ENCODE results near the gene BIRC2. TPM values are rescaled to one million over a fixed set of nuclear protein-coding genes. Genes with fewer than 3 reads are reported as not detected.

BIRC2 gene
- total RNA-seq, 1 experiment from 2014 or later, result 32.6 TPM

DNA sequence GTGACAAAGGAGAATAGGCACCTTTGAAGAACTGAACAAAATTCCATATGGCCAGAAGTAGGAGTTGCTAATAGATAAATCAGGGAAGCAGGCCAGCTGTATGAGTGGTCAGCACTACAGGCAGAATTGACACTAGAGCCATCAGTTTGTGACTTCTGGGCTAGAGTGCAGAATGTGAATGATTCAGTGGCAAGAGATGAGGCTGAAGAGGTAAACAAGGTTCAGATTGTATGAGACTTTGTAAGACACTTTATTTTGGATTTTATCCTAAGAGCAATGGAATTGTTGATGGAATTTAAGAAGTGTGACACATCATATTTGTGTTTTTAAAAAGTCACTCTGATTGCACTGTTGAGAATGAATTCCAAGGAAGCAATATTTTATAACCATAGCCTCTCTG is 16.8 kb upstream of the BIRC2 start:
- Histone ChIP-seq H3K36me3 (ENCODE audit: control insufficient read depth in 1 of 2, insufficient read depth in 2 of 2, low read length in 2 of 2) (no peaks in the 10 kb centered on the region), H3K4me1 (ENCODE audit: control insufficient read depth in 1 of 2, insufficient read depth in 2 of 2, low read length in 2 of 2) (no peaks in the 10 kb centered on the region), H3K27ac (ENCODE audit: low read depth, low read length) (no peak overlapping the region), H3K27me3 (ENCODE audit: insufficient read depth, low read length) (no peaks in the 10 kb centered on the region), H3K9me2 (ENCODE audit: insufficient read depth) (no peaks in the 10 kb centered on the region), H3K9ac (ENCODE audit: low read length) (no peak overlapping the region), H3K4me2 (ENCODE audit: low read length) (no peak overlapping the region), H3K9me3 (ENCODE audit: control insufficient read depth in 1 of 2, insufficient read depth in 1 of 2, low read depth in 1 of 2, low read length in 2 of 2) (no peaks in the 10 kb centered on the region), H3K4me3 (replicated peaks in 1 of 2; ENCODE audit: low read depth in 1 of 2, low read length in 2 of 2) (no peak overlapping the region), H3K79me2 (ENCODE audit: insufficient read depth, low read length) (no peaks in the 10 kb centered on the region), H2AFZ (ENCODE audit: low read depth, low read length, poor library complexity, severe bottlenecking) (no peak overlapping the region), H4K20me1 (ENCODE audit: insufficient read depth) (no peaks in the 10 kb centered on the region)
- TF ChIP-seq CBX3 (IDR thresholded peaks at IDR 0.05; ENCODE audit: low read depth), result no peak
- no peak for TF ChIP-seq POLR2A (IDR thresholded peaks at IDR 0.05; ENCODE audit: borderline replicate concordance, extremely low read depth, insufficient read depth, insufficient read length)
- no peak for TF ChIP-seq EZH2 (IDR thresholded peaks at IDR 0.05)
- TF ChIP-seq SRF (IDR thresholded peaks at IDR 0.05; ENCODE audit: low read depth), result no peak
- no peak for TF ChIP-seq EGR1 (IDR thresholded peaks at IDR 0.05; ENCODE audit: low read depth)
- no peak for TF ChIP-seq TCF7L2 (IDR thresholded peaks at IDR 0.05; ENCODE audit: borderline replicate concordance, extremely low read depth, insufficient read depth, insufficient read length)
- TF ChIP-seq ELF1 (IDR thresholded peaks at IDR 0.05; ENCODE audit: borderline replicate concordance, low read depth), result no peak
- TF ChIP-seq, protein P1, sequence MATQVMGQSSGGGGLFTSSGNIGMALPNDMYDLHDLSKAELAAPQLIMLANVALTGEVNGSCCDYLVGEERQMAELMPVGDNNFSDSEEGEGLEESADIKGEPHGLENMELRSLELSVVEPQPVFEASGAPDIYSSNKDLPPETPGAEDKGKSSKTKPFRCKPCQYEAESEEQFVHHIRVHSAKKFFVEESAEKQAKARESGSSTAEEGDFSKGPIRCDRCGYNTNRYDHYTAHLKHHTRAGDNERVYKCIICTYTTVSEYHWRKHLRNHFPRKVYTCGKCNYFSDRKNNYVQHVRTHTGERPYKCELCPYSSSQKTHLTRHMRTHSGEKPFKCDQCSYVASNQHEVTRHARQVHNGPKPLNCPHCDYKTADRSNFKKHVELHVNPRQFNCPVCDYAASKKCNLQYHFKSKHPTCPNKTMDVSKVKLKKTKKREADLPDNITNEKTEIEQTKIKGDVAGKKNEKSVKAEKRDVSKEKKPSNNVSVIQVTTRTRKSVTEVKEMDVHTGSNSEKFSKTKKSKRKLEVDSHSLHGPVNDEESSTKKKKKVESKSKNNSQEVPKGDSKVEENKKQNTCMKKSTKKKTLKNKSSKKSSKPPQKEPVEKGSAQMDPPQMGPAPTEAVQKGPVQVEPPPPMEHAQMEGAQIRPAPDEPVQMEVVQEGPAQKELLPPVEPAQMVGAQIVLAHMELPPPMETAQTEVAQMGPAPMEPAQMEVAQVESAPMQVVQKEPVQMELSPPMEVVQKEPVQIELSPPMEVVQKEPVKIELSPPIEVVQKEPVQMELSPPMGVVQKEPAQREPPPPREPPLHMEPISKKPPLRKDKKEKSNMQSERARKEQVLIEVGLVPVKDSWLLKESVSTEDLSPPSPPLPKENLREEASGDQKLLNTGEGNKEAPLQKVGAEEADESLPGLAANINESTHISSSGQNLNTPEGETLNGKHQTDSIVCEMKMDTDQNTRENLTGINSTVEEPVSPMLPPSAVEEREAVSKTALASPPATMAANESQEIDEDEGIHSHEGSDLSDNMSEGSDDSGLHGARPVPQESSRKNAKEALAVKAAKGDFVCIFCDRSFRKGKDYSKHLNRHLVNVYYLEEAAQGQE (IDR thresholded peaks at IDR 0.05; ENCODE audit: low read depth), result no peak
- TF ChIP-seq, protein P2, sequence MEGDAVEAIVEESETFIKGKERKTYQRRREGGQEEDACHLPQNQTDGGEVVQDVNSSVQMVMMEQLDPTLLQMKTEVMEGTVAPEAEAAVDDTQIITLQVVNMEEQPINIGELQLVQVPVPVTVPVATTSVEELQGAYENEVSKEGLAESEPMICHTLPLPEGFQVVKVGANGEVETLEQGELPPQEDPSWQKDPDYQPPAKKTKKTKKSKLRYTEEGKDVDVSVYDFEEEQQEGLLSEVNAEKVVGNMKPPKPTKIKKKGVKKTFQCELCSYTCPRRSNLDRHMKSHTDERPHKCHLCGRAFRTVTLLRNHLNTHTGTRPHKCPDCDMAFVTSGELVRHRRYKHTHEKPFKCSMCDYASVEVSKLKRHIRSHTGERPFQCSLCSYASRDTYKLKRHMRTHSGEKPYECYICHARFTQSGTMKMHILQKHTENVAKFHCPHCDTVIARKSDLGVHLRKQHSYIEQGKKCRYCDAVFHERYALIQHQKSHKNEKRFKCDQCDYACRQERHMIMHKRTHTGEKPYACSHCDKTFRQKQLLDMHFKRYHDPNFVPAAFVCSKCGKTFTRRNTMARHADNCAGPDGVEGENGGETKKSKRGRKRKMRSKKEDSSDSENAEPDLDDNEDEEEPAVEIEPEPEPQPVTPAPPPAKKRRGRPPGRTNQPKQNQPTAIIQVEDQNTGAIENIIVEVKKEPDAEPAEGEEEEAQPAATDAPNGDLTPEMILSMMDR (IDR thresholded peaks at IDR 0.05 in 2 of 3, conservative IDR thresholded peaks at IDR 0.05 in 1 of 3; ENCODE audit: borderline replicate concordance in 1 of 3, insufficient read depth in 1 of 3, low read depth in 2 of 3, low read length in 2 of 3), result no peak
- CTCF ChIA-PET, result no interaction called here
- RAD21 ChIA-PET (ENCODE audit: low non-redundant PET in 1 of 2, low total read pairs in 2 of 2, uncharacterized antibody in 2 of 2, unreplicated experiment in 2 of 2), result no interaction called here
- POLR2A ChIA-PET, result no interaction called here
- BruUV-seq (replicated peaks), result no TSS peak
- DNase-seq (ENCODE audit: low read depth, low spot score) (no peak), ATAC-seq (no peak)
- intact Hi-C loops (cut with micrococcal nuclease), result no loop called here

Measured in HCT116 (cell line).